ENCODE measurements around the gene EXD3. TPM values are rescaled to one million over a fixed set of nuclear protein-coding genes. Genes with fewer than 3 reads are reported as not detected.

EXD3 gene
- total and polyA plus RNA-seq, 2 donors (not counting 1 experiment from before 2014, with no cell fraction given): 2.6 to 13.0 TPM

DNA sequence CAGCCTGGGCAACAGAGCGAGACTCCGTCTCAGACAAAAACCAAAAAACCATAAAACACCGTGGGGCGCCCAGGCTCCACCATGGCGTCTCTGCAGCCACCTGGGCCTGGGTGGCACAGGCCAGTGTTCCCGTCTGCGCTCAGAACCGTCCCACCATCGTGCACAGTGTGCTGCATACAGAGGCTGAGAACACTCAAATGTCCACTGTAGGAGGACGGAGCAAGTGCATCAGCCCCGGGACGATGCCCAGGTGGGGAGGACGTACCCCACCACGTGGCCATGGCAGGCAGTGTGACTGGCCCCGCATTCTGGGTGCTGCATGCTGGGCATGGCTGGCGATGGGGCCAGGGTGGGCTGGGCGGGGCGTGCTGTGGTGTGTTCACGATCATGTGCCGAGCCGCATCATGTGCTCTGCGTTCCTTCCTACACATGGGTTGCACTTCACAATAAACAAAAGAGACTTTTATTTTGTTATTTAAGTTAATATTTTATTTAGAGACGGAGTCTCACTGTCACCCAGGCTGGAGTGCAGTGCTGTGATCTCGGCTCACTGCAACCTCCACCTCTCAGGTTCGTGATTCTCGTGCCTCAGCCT is 37.8 kb downstream of the EXD3 start:
- DNase-seq (ENCODE audit: low read depth in 2 of 2): no peak
- H3K4me2 ChIP-seq (ENCODE audit: extremely low read depth, insufficient read depth, low read length): no peak overlapping the region
- H4K20me1 ChIP-seq (ENCODE audit: control insufficient read depth, extremely low read depth, insufficient read depth, low read length): no peaks in the 10 kb centered on the region

DNA sequence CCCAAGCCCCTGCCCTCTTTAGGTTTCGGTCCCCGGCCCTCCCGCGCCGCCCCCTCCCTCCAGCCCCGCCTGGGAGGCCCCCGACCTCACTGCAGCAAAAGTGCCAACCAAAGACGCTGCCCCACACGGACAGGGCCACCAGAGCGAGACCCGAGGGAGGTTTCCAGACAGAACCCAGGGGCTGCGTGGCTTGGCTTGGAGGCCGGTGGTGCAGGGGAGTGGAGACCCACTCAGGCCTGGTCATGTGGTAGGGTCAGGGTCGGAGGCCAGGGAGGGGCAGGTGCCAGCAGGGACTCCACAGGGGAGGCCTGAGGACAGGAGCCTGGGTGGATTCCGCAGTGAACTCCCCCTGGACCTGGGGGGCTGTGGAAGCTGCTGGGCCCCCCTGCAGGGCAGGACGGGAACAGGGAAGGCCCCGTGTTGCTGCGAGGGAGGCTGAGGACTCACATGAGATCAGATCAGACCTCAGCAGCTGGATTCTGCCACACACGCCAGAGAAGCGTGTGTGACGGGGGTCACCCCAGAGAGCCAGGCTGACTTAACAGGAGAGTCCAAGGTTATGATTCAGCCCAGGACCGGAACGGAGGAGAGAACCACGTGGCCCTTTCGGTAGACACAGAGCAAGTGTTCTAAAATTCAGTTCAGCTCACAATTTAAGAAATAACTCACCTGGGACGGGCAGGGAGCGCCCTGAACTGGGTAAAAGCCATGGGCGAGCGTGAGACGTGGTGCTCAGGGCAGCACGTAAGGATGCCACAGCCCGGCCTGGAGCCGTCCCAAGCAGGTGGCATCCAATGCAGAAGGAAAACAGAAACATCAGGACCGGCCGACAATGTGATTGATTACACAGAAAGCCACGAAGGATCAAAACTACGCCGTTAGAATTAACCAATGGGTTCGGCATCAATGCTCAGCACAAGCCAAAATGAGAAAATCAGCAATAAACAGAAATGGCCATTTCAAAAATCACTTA is 38.9 kb downstream of the EXD3 start:
- DNase-seq (ENCODE audit: low read depth in 2 of 2): peak; percentile 30 to 66

More for the DNA sequence above, 37.8 kb downstream of the EXD3 start:
- Histone ChIP-seq H3K36me3 (ENCODE audit: control insufficient read depth, insufficient read depth, low read length) (no peaks in the 10 kb centered on the region), H3K4me3 (replicated peaks in 1 of 4; ENCODE audit: control extremely low read depth in 1 of 4, insufficient read depth in 1 of 4, low read depth in 3 of 4, low read length in 4 of 4) (no peak overlapping the region), H3K79me2 (ENCODE audit: control insufficient read depth, insufficient read depth, low read length) (no peaks in the 10 kb centered on the region), H3K9me3 (ENCODE audit: control insufficient read depth, insufficient read depth, low read depth, low read length) (no peaks in the 10 kb centered on the region), H3K9ac (ENCODE audit: insufficient read depth, low read length) (no peak overlapping the region), H3K27ac (ENCODE audit: insufficient read depth, low read length) (no peak overlapping the region), H3K27me3 (ENCODE audit: control insufficient read depth, insufficient read depth, low read length) (no peaks in the 10 kb centered on the region), H2AFZ (ENCODE audit: low read length) (no peak overlapping the region), H3K4me1 (ENCODE audit: control insufficient read depth, extremely low read depth, insufficient read depth, low read length) (no peaks in the 10 kb centered on the region)
- TF ChIP-seq CTCF (conservative IDR thresholded peaks at IDR 0.05 in 1 of 2, IDR thresholded peaks at IDR 0.05 in 1 of 2; ENCODE audit: low read depth in 1 of 2, low read length in 2 of 2) (no peak), EZH2 (IDR thresholded peaks at IDR 0.05; ENCODE audit: low read length, missing control alignments) (no peak)

More for the DNA sequence above, 38.9 kb downstream of the EXD3 start:
- Histone ChIP-seq H2AFZ (ENCODE audit: low read length) (no peak overlapping the region), H3K4me1 (ENCODE audit: control insufficient read depth, extremely low read depth, insufficient read depth, low read length) (no peaks in the 10 kb centered on the region), H3K27me3 (ENCODE audit: control insufficient read depth, insufficient read depth, low read length) (no peaks in the 10 kb centered on the region), H3K9ac (ENCODE audit: insufficient read depth, low read length) (no peak overlapping the region), H3K4me2 (ENCODE audit: extremely low read depth, insufficient read depth, low read length) (no peak overlapping the region), H3K9me3 (ENCODE audit: control insufficient read depth, insufficient read depth, low read depth, low read length) (no peaks in the 10 kb centered on the region), H3K36me3 (ENCODE audit: control insufficient read depth, insufficient read depth, low read length) (no peaks in the 10 kb centered on the region), H3K79me2 (ENCODE audit: control insufficient read depth, insufficient read depth, low read length) (no peaks in the 10 kb centered on the region), H3K27ac (ENCODE audit: insufficient read depth, low read length) (no peak overlapping the region), H4K20me1 (ENCODE audit: control insufficient read depth, extremely low read depth, insufficient read depth, low read length) (no peaks in the 10 kb centered on the region), H3K4me3 (replicated peaks in 1 of 4; ENCODE audit: control extremely low read depth in 1 of 4, insufficient read depth in 1 of 4, low read depth in 3 of 4, low read length in 4 of 4) (no peak overlapping the region)
- TF ChIP-seq CTCF (conservative IDR thresholded peaks at IDR 0.05 in 1 of 2, IDR thresholded peaks at IDR 0.05 in 1 of 2; ENCODE audit: low read depth in 1 of 2, low read length in 2 of 2): no peak
- no peak for TF ChIP-seq EZH2 (IDR thresholded peaks at IDR 0.05; ENCODE audit: low read length, missing control alignments)
